MM.1S (cell line): ENCODE measurements around the gene CD44.

Experiments
- DNase-seq: peaks from one replicate; pipeline ENCODE4 v3.0.0-alpha.2; 2015
- H2AFZ ChIP-seq: fragments of 300-600 bp; sonication (generic); 2 replicates; pipeline ENCODE4 v1.6.0; 2016; ENCODE audit warnings: antibody characterized with exemption, low read length
- H3F3A ChIP-seq: fragments of 300-600 bp; sonication (generic); 2 replicates; pipeline ENCODE4 v1.6.1; 2016; ENCODE audit warnings: mild to moderate bottlenecking, antibody characterized with exemption, low read length, moderate library complexity, mixed read lengths; ENCODE audit not compliant: insufficient read depth
- H3K27ac ChIP-seq: fragments of 300-600 bp; sonication (generic); 2 replicates; pipeline ENCODE4 v1.5.1; 2016; ENCODE audit warnings: mild to moderate bottlenecking, low read length
- H3K27me3 ChIP-seq: fragments of 300-600 bp; sonication (generic); replicated peaks from 2 replicates; pipeline ENCODE4 v1.6.0; 2016; ENCODE audit warnings: low read length; ENCODE audit not compliant: insufficient read depth
- H3K36me3 ChIP-seq: fragments of 300-600 bp; sonication (generic); replicated peaks from 2 replicates; pipeline ENCODE4 v1.6.1; 2016; ENCODE audit warnings: mild to moderate bottlenecking, low read length, mixed read lengths; ENCODE audit not compliant: insufficient read depth
- H3K4me1 ChIP-seq: fragments of 300-600 bp; sonication (generic); 2 replicates; pipeline ENCODE4 v1.6.1; 2016; ENCODE audit warnings: low read length, mixed read lengths
- H3K4me2 ChIP-seq: fragments of 300-600 bp; sonication (generic); 2 replicates; pipeline ENCODE4 v1.6.0; 2016; ENCODE audit warnings: low read depth, low read length
- H3K4me3 ChIP-seq: fragments of 300-600 bp; sonication (generic); 2 replicates; pipeline ENCODE4 v1.5.1; 2016; ENCODE audit warnings: low read length, mixed read lengths
- H3K79me2 ChIP-seq: fragments of 300-600 bp; sonication (generic); 2 replicates; pipeline ENCODE4 v1.6.1; 2016; ENCODE audit warnings: mixed run types, low read length, mixed read lengths
- H3K9ac ChIP-seq: fragments of 300-600 bp; sonication (generic); 2 replicates; pipeline ENCODE4 v1.6.1; 2016; ENCODE audit warnings: low read length, mixed read lengths
- H3K9me2 ChIP-seq: fragments of 300-600 bp; sonication (generic); replicated peaks from 2 replicates; pipeline ENCODE4 v1.6.1; 2016; ENCODE audit warnings: mild to moderate bottlenecking, low read length, mixed read lengths; ENCODE audit not compliant: insufficient read depth
- H3K9me3 ChIP-seq: fragments of 300-600 bp; sonication (generic); replicated peaks from 2 replicates; pipeline ENCODE4 v1.6.1; 2016; ENCODE audit warnings: mild to moderate bottlenecking, low read length, mixed read lengths; ENCODE audit not compliant: insufficient read depth
- H4K20me1 ChIP-seq: fragments of 300-600 bp; sonication (generic); 2 replicates; pipeline ENCODE4 v1.6.1; 2016; ENCODE audit warnings: mild to moderate bottlenecking, low read length, moderate library complexity, mixed read lengths; ENCODE audit not compliant: insufficient read depth
- CTCF ChIP-seq: fragments of 300-600 bp; sonication (generic); IDR thresholded peaks from 2 replicates; pipeline ENCODE4 v1.5.1; 2016; ENCODE audit warnings: antibody characterized with exemption, low read length, mixed read lengths
- EZH2 ChIP-seq: fragments of 300-600 bp; sonication (generic); optimal IDR thresholded peaks from 2 replicates; pipeline ENCODE3; 2017; ENCODE audit warnings: low read depth, mild to moderate bottlenecking, antibody characterized with exemption, low read length, mixed read lengths
- EZH2phosphoT487 ChIP-seq: fragments of 300-600 bp; sonication (generic); IDR thresholded peaks from 2 replicates; pipeline ENCODE4 v1.6.1; 2018; ENCODE audit warnings: antibody characterized with exemption, low read length

CD44 gene

GRCh38 chr11:35169112-35169511, 30.1 kb downstream of the CD44 start:
- Histone ChIP-seq H3K36me3 (peaks cover under 1% of the 10 kb centered on the region; the same call in 1 of the 2 replicates), H3K4me3 (no peak overlapping the region), H3K27me3 (no peaks in the 10 kb centered on the region), H3K4me1 (peaks cover 92% of the 10 kb centered on the region), H3K9me2 (no peaks in the 10 kb centered on the region), H4K20me1 (no peaks in the 10 kb centered on the region), H3K79me2 (peaks cover 92% of the 10 kb centered on the region), H3K27ac (no peak overlapping the region), H3K9me3 (no peaks in the 10 kb centered on the region), H3F3A (peaks cover 56% of the 10 kb centered on the region), H2AFZ (no peak overlapping the region), H3K9ac (no peak overlapping the region), H3K4me2 (no peak overlapping the region)
- no peak for DNase-seq
- TF ChIP-seq EZH2 (no peak), CTCF (no peak), EZH2phosphoT487 (no peak)

- H3K9ac ChIP-seq: no peak overlapping the region
- no peak overlapping the region for H3K4me3 ChIP-seq
- H3K79me2 ChIP-seq: peaks cover 92% of the 10 kb centered on the region
- no peak overlapping the region for H3K27ac ChIP-seq
- DNase-seq: no peak
- H3K9me2 ChIP-seq: no peaks in the 10 kb centered on the region
- H3K4me2 ChIP-seq: no peak overlapping the region
- peaks cover 92% of the 10 kb centered on the region for H3K4me1 ChIP-seq
- TF ChIP-seq EZH2phosphoT487 (no peak), EZH2 (no peak), CTCF (no peak)
- no peaks in the 10 kb centered on the region for H3K9me3 ChIP-seq
- no peak overlapping the region for H2AFZ ChIP-seq
- peaks cover 5% of the 10 kb centered on the region; the same call in 1 of the 2 replicates for H3K36me3 ChIP-seq
- H4K20me1 ChIP-seq: no peaks in the 10 kb centered on the region
- peaks cover 56% of the 10 kb centered on the region for H3F3A ChIP-seq
- H3K27me3 ChIP-seq: no peaks in the 10 kb centered on the region
Observed at GRCh38 chr11:35169754-35170153, 30.8 kb downstream of the CD44 start.

GRCh38 chr11:35170503-35170902, 31.5 kb downstream of the CD44 start:
- peaks cover 94% of the 10 kb centered on the region for H3K4me1 ChIP-seq
- H3K9ac ChIP-seq: no peak overlapping the region
- peaks cover 93% of the 10 kb centered on the region for H3K79me2 ChIP-seq

More at GRCh38 chr11:35170503-35170902, 31.5 kb downstream of the CD44 start:
- TF ChIP-seq EZH2 (no peak), CTCF (no peak), EZH2phosphoT487 (no peak)
- no peaks in the 10 kb centered on the region for H3K27me3 ChIP-seq
- H3K9me2 ChIP-seq: no peaks in the 10 kb centered on the region
- no peak overlapping the region for H2AFZ ChIP-seq
- H3K4me2 ChIP-seq: no peak overlapping the region
- H3F3A ChIP-seq: peaks cover 49% of the 10 kb centered on the region
- H3K9me3 ChIP-seq: no peaks in the 10 kb centered on the region
- no peak overlapping the region for H3K4me3 ChIP-seq
- peaks cover 5% of the 10 kb centered on the region; the same call in 1 of the 2 replicates for H3K36me3 ChIP-seq
- H3K27ac ChIP-seq: no peak overlapping the region
- H4K20me1 ChIP-seq: no peaks in the 10 kb centered on the region
- DNase-seq: no peak
